Activated CD4-positive, alpha-beta T cell treated with anti-CD3 and anti-CD28 coated beads, Interleukin-2, amount 10 ng/mL, durations not matched to agents 7 days and 5 days (primary cell): Measurements from ENCODE around the gene LCA5. TPM values are rescaled to one million over a fixed set of nuclear protein-coding genes. Genes with fewer than 3 reads are reported as not detected.
"Not testable (repeated sequence)": the region's sequence is repeated elsewhere in the genome, so short reads cannot be mapped to it uniquely, and the experiment has no call there.

Experiments used
- CTCF ChIA-PET: fragments of 350-600 bp; sonication (Branson Sonifier 250); formaldehyde crosslinking; loops from one replicate; lab custom pipeline; 2021; ENCODE audit warnings: antibody characterized with exemption; lab: Charles Lee
- POLR2A ChIA-PET: fragments of 350-600 bp; sonication (Branson Sonifier 250); formaldehyde crosslinking; loops from one replicate; lab custom pipeline; 2021; ENCODE audit warnings: antibody characterized with exemption; lab: Charles Lee
- DNase-seq: peaks from one replicate; pipeline ENCODE4 v3.0.0-alpha.2; 2020
- H3K27ac Mint-ChIP-seq: one replicate; pipeline ENCODE4 v1.8.0; 2021; ENCODE audit warnings: mild to moderate bottlenecking, moderate library complexity, mixed read lengths
- H3K27me3 Mint-ChIP-seq: one replicate; pipeline ENCODE4 v1.8.0; 2021; ENCODE audit warnings: mixed read lengths
- H3K36me3 Mint-ChIP-seq: one replicate; pipeline ENCODE4 v1.8.0; 2021; ENCODE audit warnings: low read depth, mixed read lengths
- H3K4me1 Mint-ChIP-seq: one replicate; pipeline ENCODE4 v1.8.0; 2021; ENCODE audit warnings: mixed read lengths
- H3K4me3 Mint-ChIP-seq: one replicate; pipeline ENCODE4 v1.8.0; 2021; ENCODE audit warnings: mild to moderate bottlenecking, moderate library complexity, mixed read lengths
- H3K9me3 Mint-ChIP-seq: one replicate; pipeline ENCODE4 v1.8.0; 2021; ENCODE audit warnings: mixed read lengths
- total RNA-seq, 2 experiments: library from RNA; stranded (reverse); gene quantifications; one replicate each; pipeline ENCODE4 v1.2.3, GENCODE V29; 2021

Gene LCA5
- under 1 TPM; 0.05 to 0.25 TPM for total RNA-seq

GRCh38 chr6:79536954-79537747, at the start of gene LCA5:
Gene LCA5 (minus strand): TSS chr6:79537430. CDS start chr6:79518894, 18,536 bp downstream.
- Mint-ChIP-seq H3K9me3 (no peaks in the 10 kb centered on the region), H3K27ac (no peak within 1 kb of the TSS), H3K4me1 (peaks cover 2% of the 10 kb centered on the region), H3K27me3 (peaks cover 18% of the 10 kb centered on the region), H3K4me3 (no peak within 1 kb of the TSS), H3K36me3 (no peaks in the 10 kb centered on the region)
- peak; percentile 90 for DNase-seq
- ChIA-PET CTCF (interaction anchor here (0.6 to 1.6 kb wide), 2 partner anchors 10 to 96 kb away, joined by 3 to 5 read pairs; no protein-coding TSS in a partner anchor), POLR2A (no interaction called here)

GRCh38 chr6:79586548-79586947, 49.3 kb upstream of the LCA5 start:
- Mint-ChIP-seq H3K9me3 (no peaks in the 10 kb centered on the region), H3K27me3 (no peaks in the 10 kb centered on the region), H3K27ac (no peak overlapping the region), H3K4me3 (no peak overlapping the region), H3K4me1 (no peaks in the 10 kb centered on the region), H3K36me3 (no peaks in the 10 kb centered on the region)
- ChIA-PET POLR2A (no interaction called here), CTCF (no interaction called here)
- no peak for DNase-seq

- Mint-ChIP-seq H3K27me3 (peaks cover 2% of the 10 kb centered on the region), H3K27ac (no peak overlapping the region), H3K4me1 (no peaks in the 10 kb centered on the region), H3K9me3 (peaks cover 5% of the 10 kb centered on the region), H3K4me3 (no peak overlapping the region), H3K36me3 (no peaks in the 10 kb centered on the region)
- ChIA-PET CTCF (no interaction called here), POLR2A (no interaction called here)
- no peak for DNase-seq
Observed at GRCh38 chr6:79584332-79584731, 47.1 kb upstream of the LCA5 start.

- POLR2A ChIA-PET, H3K27ac Mint-ChIP-seq, H3K4me3 Mint-ChIP-seq, H3K4me1 Mint-ChIP-seq, H3K36me3 Mint-ChIP-seq, H3K9me3 Mint-ChIP-seq, H3K27me3 Mint-ChIP-seq, DNase-seq: not testable (repeated sequence)
- CTCF ChIA-PET = interaction anchor here (0.8 kb wide), 1 partner anchor 582 kb away, joined by 3 read pairs; no protein-coding TSS in a partner anchor
Observed at GRCh38 chr6:79577926-79578325, 40.7 kb upstream of the LCA5 start.

- DNase-seq = no peak
- CTCF ChIA-PET = interaction anchor here (1.0 kb wide), 1 partner anchor 8 kb away, joined by 3 read pairs; no protein-coding TSS in a partner anchor
- no peaks in the 10 kb centered on the region for H3K9me3 Mint-ChIP-seq
- POLR2A ChIA-PET = no interaction called here
- H3K4me1 Mint-ChIP-seq = no peaks in the 10 kb centered on the region
- no peak overlapping the region for H3K27ac Mint-ChIP-seq
- H3K27me3 Mint-ChIP-seq = no peaks in the 10 kb centered on the region
- no peaks in the 10 kb centered on the region for H3K36me3 Mint-ChIP-seq
- no peak overlapping the region for H3K4me3 Mint-ChIP-seq
Observed at GRCh38 chr6:79574630-79575225, 37.5 kb upstream of the LCA5 start.

GRCh38 chr6:79574174-79574573, 36.9 kb upstream of the LCA5 start:
- H3K4me1 Mint-ChIP-seq = no peaks in the 10 kb centered on the region
- H3K27ac Mint-ChIP-seq = no peak overlapping the region
- ChIA-PET POLR2A (no interaction called here), CTCF (no interaction called here)
- H3K27me3 Mint-ChIP-seq = no peaks in the 10 kb centered on the region
- no peaks in the 10 kb centered on the region for H3K36me3 Mint-ChIP-seq
- H3K9me3 Mint-ChIP-seq = no peaks in the 10 kb centered on the region
- no peak for DNase-seq
- no peak overlapping the region for H3K4me3 Mint-ChIP-seq

- Mint-ChIP-seq H3K4me3 (peak overlapping the region; percentile 12), H3K27ac (no peak overlapping the region), H3K36me3 (no peaks in the 10 kb centered on the region), H3K9me3 (no peaks in the 10 kb centered on the region), H3K27me3 (no peaks in the 10 kb centered on the region), H3K4me1 (no peaks in the 10 kb centered on the region)
- DNase-seq = no peak
- ChIA-PET CTCF (interaction anchor here (0.8 to 1.4 kb wide), 2 partner anchors 96 to 247 kb away, joined by 3 read pairs; no protein-coding TSS in a partner anchor), POLR2A (no interaction called here)
Observed at GRCh38 chr6:79571030-79571367, 33.8 kb upstream of the LCA5 start.

GRCh38 chr6:79570129-79571029, 33.1 kb upstream of the LCA5 start:
- no peak overlapping the region for H3K27ac Mint-ChIP-seq
- H3K27me3 Mint-ChIP-seq = peaks cover 1% of the 10 kb centered on the region
- CTCF ChIA-PET = interaction anchor here (0.8 to 1.4 kb wide), 2 partner anchors 97 to 248 kb away, joined by 3 read pairs; no protein-coding TSS in a partner anchor
- H3K4me1 Mint-ChIP-seq = no peaks in the 10 kb centered on the region
- peak; percentile 10 for DNase-seq
- H3K36me3 Mint-ChIP-seq = no peaks in the 10 kb centered on the region
- H3K4me3 Mint-ChIP-seq = peak overlapping the region; percentile 12
- POLR2A ChIA-PET = no interaction called here
- no peaks in the 10 kb centered on the region for H3K9me3 Mint-ChIP-seq

GRCh38 chr6:79568996-79569395, 31.8 kb upstream of the LCA5 start:
- DNase-seq = no peak
- H3K36me3 Mint-ChIP-seq = no peaks in the 10 kb centered on the region
- no peaks in the 10 kb centered on the region for H3K4me1 Mint-ChIP-seq
- CTCF ChIA-PET = no interaction called here
- POLR2A ChIA-PET = no interaction called here
- no peak overlapping the region for H3K4me3 Mint-ChIP-seq
- H3K27me3 Mint-ChIP-seq = peaks cover 1% of the 10 kb centered on the region
- no peaks in the 10 kb centered on the region for H3K9me3 Mint-ChIP-seq
- H3K27ac Mint-ChIP-seq = no peak overlapping the region

GRCh38 chr6:79564636-79565035, 27.4 kb upstream of the LCA5 start:
- no peaks in the 10 kb centered on the region for H3K36me3 Mint-ChIP-seq
- POLR2A ChIA-PET = no interaction called here
- H3K27ac Mint-ChIP-seq = no peak overlapping the region
- H3K4me3 Mint-ChIP-seq = no peak overlapping the region
- no peak for DNase-seq
- peaks cover 1% of the 10 kb centered on the region for H3K27me3 Mint-ChIP-seq
- H3K9me3 Mint-ChIP-seq = no peaks in the 10 kb centered on the region
- no peaks in the 10 kb centered on the region for H3K4me1 Mint-ChIP-seq
- CTCF ChIA-PET = no interaction called here

- H3K9me3 Mint-ChIP-seq = no peaks in the 10 kb centered on the region
- no peaks in the 10 kb centered on the region for H3K4me1 Mint-ChIP-seq
- no peak for DNase-seq
- no peak overlapping the region for H3K4me3 Mint-ChIP-seq
- CTCF ChIA-PET = no interaction called here
- H3K27ac Mint-ChIP-seq = no peak overlapping the region
- no peaks in the 10 kb centered on the region for H3K27me3 Mint-ChIP-seq
- no peaks in the 10 kb centered on the region for H3K36me3 Mint-ChIP-seq
- POLR2A ChIA-PET = no interaction called here
Observed at GRCh38 chr6:79559706-79560105, 22.5 kb upstream of the LCA5 start.

GRCh38 chr6:79557673-79558467, 20.6 kb upstream of the LCA5 start:
- ChIA-PET POLR2A (no interaction called here), CTCF (no interaction called here)
- Mint-ChIP-seq H3K9me3 (no peaks in the 10 kb centered on the region), H3K4me3 (no peak overlapping the region), H3K36me3 (no peaks in the 10 kb centered on the region), H3K27ac (no peak overlapping the region), H3K27me3 (no peaks in the 10 kb centered on the region), H3K4me1 (peaks cover under 1% of the 10 kb centered on the region)
- DNase-seq = no peak
